Measurements from ENCODE around the gene OPN5.

Gene OPN5

DNA sequence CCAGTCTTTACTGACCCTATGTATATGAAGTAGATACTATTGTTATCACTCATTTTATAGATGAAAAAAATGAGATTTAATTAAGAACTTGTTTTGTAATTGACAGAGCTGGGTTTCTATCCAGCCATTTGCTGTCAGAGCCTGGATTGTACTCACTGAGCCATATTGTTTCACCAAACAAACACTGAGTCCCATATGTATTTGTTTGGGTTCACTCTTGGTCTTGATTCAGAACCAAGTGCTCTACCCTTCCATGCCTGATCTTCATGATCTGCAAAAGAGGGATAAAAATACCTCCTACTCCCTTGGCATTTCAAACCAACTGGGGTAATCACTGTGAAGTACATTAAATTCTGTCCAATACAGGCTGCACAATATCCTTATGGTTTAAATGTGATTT is 52.4 kb downstream of the OPN5 start:
- no peaks in the 10 kb centered on the region for H3K4me1 ChIP-seq (ENCODE audit: insufficient read depth, low read length)
- no peak overlapping the region for H3K9ac ChIP-seq (ENCODE audit: low read depth, low read length)

DNA sequence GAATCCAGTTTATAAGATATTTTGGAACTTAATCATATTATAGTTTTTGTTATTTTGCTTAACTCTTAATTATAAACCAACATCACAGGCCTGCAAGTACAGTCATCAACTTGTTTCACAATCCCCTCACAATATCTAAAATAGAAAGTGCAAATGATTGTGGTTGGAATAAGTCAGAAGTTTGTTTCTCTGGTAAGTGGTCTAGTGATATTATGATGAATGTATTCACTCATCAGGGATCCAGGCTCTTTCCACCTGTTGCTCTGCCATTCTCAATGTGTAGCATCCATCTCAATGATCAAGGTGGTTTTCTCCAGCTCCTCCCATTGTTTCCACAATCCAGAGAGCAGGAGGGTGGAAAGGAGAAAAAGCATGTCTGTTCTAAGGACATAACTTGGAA is 54.2 kb downstream of the OPN5 start:
- Histone ChIP-seq H3K9ac (ENCODE audit: low read depth, low read length) (no peak overlapping the region), H3K27me3 (ENCODE audit: insufficient read depth, low read length) (no peaks in the 10 kb centered on the region), H3K9me3 (ENCODE audit: insufficient read depth, low read depth, low read length) (no peaks in the 10 kb centered on the region), H3K4me1 (ENCODE audit: insufficient read depth, low read length) (no peaks in the 10 kb centered on the region), H3K36me3 (ENCODE audit: insufficient read depth, low read depth, low read length) (no peaks in the 10 kb centered on the region), H3K27ac (ENCODE audit: low read length) (no peak overlapping the region), H3K4me3 (ENCODE audit: low read length) (no peak overlapping the region)

More for the DNA sequence above, 52.4 kb downstream of the OPN5 start:
- H3K27ac ChIP-seq (ENCODE audit: low read length): no peak overlapping the region
- H3K36me3 ChIP-seq (ENCODE audit: insufficient read depth, low read depth, low read length): no peaks in the 10 kb centered on the region
- no peak overlapping the region for H3K4me3 ChIP-seq (ENCODE audit: low read length)
- no peaks in the 10 kb centered on the region for H3K27me3 ChIP-seq (ENCODE audit: insufficient read depth, low read length)
- H3K9me3 ChIP-seq (ENCODE audit: insufficient read depth, low read depth, low read length): no peaks in the 10 kb centered on the region

- Histone ChIP-seq H3K9ac (ENCODE audit: low read depth, low read length) (no peak overlapping the region), H3K9me3 (ENCODE audit: insufficient read depth, low read depth, low read length) (no peaks in the 10 kb centered on the region), H3K4me1 (ENCODE audit: insufficient read depth, low read length) (no peaks in the 10 kb centered on the region), H3K4me3 (ENCODE audit: low read length) (no peak overlapping the region), H3K27ac (ENCODE audit: low read length) (no peak overlapping the region), H3K36me3 (ENCODE audit: insufficient read depth, low read depth, low read length) (no peaks in the 10 kb centered on the region), H3K27me3 (ENCODE audit: insufficient read depth, low read length) (no peaks in the 10 kb centered on the region)
Measured at GRCh38 chr6:47836639-47837038, 54.8 kb downstream of the OPN5 start.

DNA sequence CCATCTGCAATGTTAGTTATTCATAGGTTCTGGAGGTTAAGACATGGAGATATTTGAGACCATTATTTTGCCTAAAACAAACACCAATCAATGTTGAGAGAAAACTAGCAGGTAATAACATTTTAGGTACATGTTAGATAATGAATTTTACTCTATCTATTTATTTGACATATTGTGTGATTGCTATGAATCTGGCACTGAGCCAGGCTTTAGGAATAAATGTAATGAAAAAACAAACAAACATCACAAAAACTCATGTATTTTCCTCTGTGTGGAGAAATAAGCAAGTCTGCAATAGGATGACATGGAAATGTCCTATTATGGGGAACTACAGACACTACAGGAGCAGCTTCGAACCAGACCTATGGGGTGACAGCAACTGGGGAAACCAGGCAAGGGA is 57.8 kb downstream of the OPN5 start:
- no peak overlapping the region for H3K4me3 ChIP-seq (ENCODE audit: low read length)
- H3K9ac ChIP-seq (ENCODE audit: low read depth, low read length): no peak overlapping the region
- no peaks in the 10 kb centered on the region for H3K9me3 ChIP-seq (ENCODE audit: insufficient read depth, low read depth, low read length)
- no peaks in the 10 kb centered on the region for H3K27me3 ChIP-seq (ENCODE audit: insufficient read depth, low read length)
- no peak overlapping the region for H3K27ac ChIP-seq (ENCODE audit: low read length)
- no peaks in the 10 kb centered on the region for H3K36me3 ChIP-seq (ENCODE audit: insufficient read depth, low read depth, low read length)
- no peaks in the 10 kb centered on the region for H3K4me1 ChIP-seq (ENCODE audit: insufficient read depth, low read length)

GRCh38 chr6:47844881-47845280 is 63.0 kb downstream of the OPN5 start:
- H3K36me3 ChIP-seq (ENCODE audit: insufficient read depth, low read depth, low read length): no peaks in the 10 kb centered on the region
- no peaks in the 10 kb centered on the region for H3K9me3 ChIP-seq (ENCODE audit: insufficient read depth, low read depth, low read length)
- no peaks in the 10 kb centered on the region for H3K27me3 ChIP-seq (ENCODE audit: insufficient read depth, low read length)
- no peak overlapping the region for H3K9ac ChIP-seq (ENCODE audit: low read depth, low read length)
- no peak overlapping the region for H3K27ac ChIP-seq (ENCODE audit: low read length)
- no peaks in the 10 kb centered on the region for H3K4me1 ChIP-seq (ENCODE audit: insufficient read depth, low read length)
- no peak overlapping the region for H3K4me3 ChIP-seq (ENCODE audit: low read length)

DNA sequence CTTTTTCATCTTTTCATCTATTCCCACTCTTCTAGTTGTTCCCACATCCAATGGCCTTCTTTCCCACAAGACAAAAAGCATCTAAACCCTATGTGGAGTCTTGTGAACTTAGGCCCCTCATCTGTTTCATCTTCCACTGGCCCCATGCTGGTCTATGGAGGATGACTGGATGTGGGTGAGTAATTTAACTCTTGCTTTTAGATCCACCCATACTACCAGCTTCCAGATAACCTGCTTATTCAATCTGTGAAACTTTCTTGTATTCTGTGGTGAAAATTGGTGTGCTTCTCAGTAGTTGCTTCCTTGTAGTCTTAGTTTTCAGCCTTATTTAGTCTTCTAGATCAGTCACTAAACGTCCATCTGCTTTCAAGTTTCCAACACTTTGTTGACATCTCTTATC is 64.9 kb downstream of the OPN5 start:
- Histone ChIP-seq H3K36me3 (ENCODE audit: insufficient read depth, low read depth, low read length) (no peaks in the 10 kb centered on the region), H3K27ac (ENCODE audit: low read length) (no peak overlapping the region), H3K9ac (ENCODE audit: low read depth, low read length) (no peak overlapping the region), H3K4me1 (ENCODE audit: insufficient read depth, low read length) (no peaks in the 10 kb centered on the region), H3K9me3 (ENCODE audit: insufficient read depth, low read depth, low read length) (no peaks in the 10 kb centered on the region), H3K4me3 (ENCODE audit: low read length) (no peak overlapping the region), H3K27me3 (ENCODE audit: insufficient read depth, low read length) (no peaks in the 10 kb centered on the region)

- Histone ChIP-seq H3K9ac (ENCODE audit: low read depth, low read length) (no peak overlapping the region), H3K9me3 (ENCODE audit: insufficient read depth, low read depth, low read length) (no peaks in the 10 kb centered on the region), H3K27me3 (ENCODE audit: insufficient read depth, low read length) (no peaks in the 10 kb centered on the region), H3K4me3 (ENCODE audit: low read length) (no peak overlapping the region), H3K36me3 (ENCODE audit: insufficient read depth, low read depth, low read length) (no peaks in the 10 kb centered on the region), H3K4me1 (ENCODE audit: insufficient read depth, low read length) (no peaks in the 10 kb centered on the region), H3K27ac (ENCODE audit: low read length) (no peak overlapping the region)
Measured at GRCh38 chr6:47851091-47851490, 69.3 kb downstream of the OPN5 start.

GRCh38 chr6:47852727-47853126 is 70.9 kb downstream of the OPN5 start:
- H3K36me3 ChIP-seq (ENCODE audit: insufficient read depth, low read depth, low read length): no peaks in the 10 kb centered on the region
- H3K9ac ChIP-seq (ENCODE audit: low read depth, low read length): no peak overlapping the region
- no peaks in the 10 kb centered on the region for H3K4me1 ChIP-seq (ENCODE audit: insufficient read depth, low read length)
- no peaks in the 10 kb centered on the region for H3K9me3 ChIP-seq (ENCODE audit: insufficient read depth, low read depth, low read length)
- H3K27ac ChIP-seq (ENCODE audit: low read length): no peak overlapping the region
- no peak overlapping the region for H3K4me3 ChIP-seq (ENCODE audit: low read length)
- no peaks in the 10 kb centered on the region; the same call in 1 of the 2 replicates for H3K27me3 ChIP-seq (ENCODE audit: insufficient read depth, low read length)

DNA sequence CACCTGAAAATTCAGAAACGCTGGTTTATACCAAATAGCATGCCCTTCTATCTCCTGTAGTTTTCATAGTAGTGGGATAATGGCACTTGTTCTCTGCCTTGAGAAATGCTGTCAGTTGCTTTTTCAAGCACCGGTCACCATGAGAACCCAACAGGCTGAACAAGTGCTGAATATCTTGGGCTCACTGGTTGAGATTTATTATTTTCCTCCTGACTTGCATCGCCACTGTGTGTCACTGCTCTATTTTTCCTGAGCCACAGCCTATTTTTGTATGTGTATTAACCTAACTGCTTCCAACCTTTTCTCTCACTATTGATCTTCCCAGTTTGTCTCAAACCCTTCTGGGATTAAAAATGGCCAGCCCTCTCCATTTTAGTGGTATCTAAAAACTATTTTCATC is 71.9 kb downstream of the OPN5 start:
- Histone ChIP-seq H3K9me3 (ENCODE audit: insufficient read depth, low read depth, low read length) (no peaks in the 10 kb centered on the region), H3K36me3 (ENCODE audit: insufficient read depth, low read depth, low read length) (no peaks in the 10 kb centered on the region), H3K4me1 (ENCODE audit: insufficient read depth, low read length) (no peaks in the 10 kb centered on the region), H3K27me3 (ENCODE audit: insufficient read depth, low read length) (no peaks in the 10 kb centered on the region; the same call in 1 of the 2 replicates), H3K9ac (ENCODE audit: low read depth, low read length) (no peak overlapping the region), H3K27ac (ENCODE audit: low read length) (no peak overlapping the region), H3K4me3 (ENCODE audit: low read length) (no peak overlapping the region)

DNA sequence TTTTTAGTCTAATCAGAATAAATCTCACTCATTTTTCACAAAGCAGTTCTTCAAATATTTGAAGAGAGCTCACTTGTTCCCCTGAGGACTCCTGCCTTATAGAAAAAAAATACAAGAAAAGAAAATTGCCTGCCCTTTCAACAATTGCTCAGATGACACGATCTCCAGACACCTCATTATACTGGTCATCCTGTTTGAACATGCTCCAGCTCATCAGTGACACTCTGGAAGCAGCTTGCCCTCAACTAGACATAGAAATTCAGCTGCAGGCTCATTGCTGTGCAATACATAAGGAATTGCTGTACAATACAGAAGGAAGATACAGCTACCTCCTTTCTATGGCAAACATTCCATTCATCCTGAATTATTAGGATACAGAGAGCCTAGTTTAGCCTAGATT is 73.1 kb downstream of the OPN5 start:
- no peak overlapping the region for H3K4me3 ChIP-seq (ENCODE audit: low read length)
- no peaks in the 10 kb centered on the region; the same call in 1 of the 2 replicates for H3K27me3 ChIP-seq (ENCODE audit: insufficient read depth, low read length)
- H3K36me3 ChIP-seq (ENCODE audit: insufficient read depth, low read depth, low read length): no peaks in the 10 kb centered on the region
- no peak overlapping the region for H3K9ac ChIP-seq (ENCODE audit: low read depth, low read length)
- H3K4me1 ChIP-seq (ENCODE audit: insufficient read depth, low read length): no peaks in the 10 kb centered on the region
- H3K27ac ChIP-seq (ENCODE audit: low read length): no peak overlapping the region
- no peaks in the 10 kb centered on the region for H3K9me3 ChIP-seq (ENCODE audit: insufficient read depth, low read depth, low read length)

- Histone ChIP-seq H3K9ac (ENCODE audit: low read depth, low read length) (no peak overlapping the region), H3K4me3 (ENCODE audit: low read length) (no peak overlapping the region), H3K27me3 (ENCODE audit: insufficient read depth, low read length) (no peaks in the 10 kb centered on the region; the same call in 1 of the 2 replicates), H3K9me3 (ENCODE audit: insufficient read depth, low read depth, low read length) (no peaks in the 10 kb centered on the region), H3K36me3 (ENCODE audit: insufficient read depth, low read depth, low read length) (no peaks in the 10 kb centered on the region), H3K4me1 (ENCODE audit: insufficient read depth, low read length) (no peaks in the 10 kb centered on the region), H3K27ac (ENCODE audit: low read length) (no peak overlapping the region)
Measured at GRCh38 chr6:47859175-47859574, 77.3 kb downstream of the OPN5 start.

GRCh38 chr6:47862731-47863130 is 80.9 kb downstream of the OPN5 start:
- Histone ChIP-seq H3K9ac (ENCODE audit: low read depth, low read length) (no peak overlapping the region), H3K36me3 (ENCODE audit: insufficient read depth, low read depth, low read length) (no peaks in the 10 kb centered on the region), H3K27me3 (ENCODE audit: insufficient read depth, low read length) (no peaks in the 10 kb centered on the region), H3K9me3 (ENCODE audit: insufficient read depth, low read depth, low read length) (no peaks in the 10 kb centered on the region), H3K4me1 (ENCODE audit: insufficient read depth, low read length) (no peaks in the 10 kb centered on the region), H3K4me3 (ENCODE audit: low read length) (no peak overlapping the region), H3K27ac (ENCODE audit: low read length) (no peak overlapping the region)

GRCh38 chr6:47865206-47865605 is 83.4 kb downstream of the OPN5 start:
- no peaks in the 10 kb centered on the region for H3K36me3 ChIP-seq (ENCODE audit: insufficient read depth, low read depth, low read length)
- H3K27me3 ChIP-seq (ENCODE audit: insufficient read depth, low read length): no peaks in the 10 kb centered on the region
- no peak overlapping the region for H3K27ac ChIP-seq (ENCODE audit: low read length)
- H3K9me3 ChIP-seq (ENCODE audit: insufficient read depth, low read depth, low read length): no peaks in the 10 kb centered on the region
- no peak overlapping the region for H3K4me3 ChIP-seq (ENCODE audit: low read length)
- no peaks in the 10 kb centered on the region for H3K4me1 ChIP-seq (ENCODE audit: insufficient read depth, low read length)
- no peak overlapping the region for H3K9ac ChIP-seq (ENCODE audit: low read depth, low read length)
